ENCODE measurements around the gene SCYGR8. TPM values are rescaled to one million over a fixed set of nuclear protein-coding genes. Genes with fewer than 3 reads are reported as not detected.

Gene SCYGR8
- total and polyA plus RNA-seq, 10 of the 15 experiments (the other 5 are each of a cell fraction or from before 2014, with no cell fraction given), result not detected

- TF ChIP-seq PKNOX1 (IDR thresholded peaks at IDR 0.05) (no peak), ZBTB40 (IDR thresholded peaks at IDR 0.05; ENCODE audit: borderline replicate concordance) (no peak), NFYB (IDR thresholded peaks at IDR 0.05; ENCODE audit: insufficient read depth, low read depth, low read length) (no peak), SREBF2 (IDR thresholded peaks at IDR 0.05; ENCODE audit: low read length) (no peak), CREM (IDR thresholded peaks at IDR 0.05; ENCODE audit: low read depth) (no peak)
These were observed 34.7 kb upstream of the SCYGR8 start (continued) for GRCh38 chr2:227710986-227711385.

- ATAC-seq (no peak), DNase-seq (ENCODE audit: low read depth, low spot score) (no peak), FAIRE-seq (no peak)
- Histone ChIP-seq H3K27ac (ENCODE audit: control insufficient read depth, insufficient read depth) (no peak overlapping the region), H3K27me3 (replicated peaks in 1 of 2; ENCODE audit: control insufficient read depth in 2 of 2, insufficient read depth in 2 of 2, low read length in 1 of 2) (peaks cover 0 to 2% of the 10 kb centered on the region in 2 experiments; a peak in 1 of 4 replicates), H3K9ac (ENCODE audit: control insufficient read depth, insufficient read depth, low read length) (no peak overlapping the region), H3K79me2 (ENCODE audit: control insufficient read depth, insufficient read depth, low read length) (no peaks in the 10 kb centered on the region), H3K4me2 (ENCODE audit: control insufficient read depth, insufficient read depth) (no peak overlapping the region), H3K4me3 (no peak overlapping the region), H3K9me3 (replicated peaks; ENCODE audit: control insufficient read depth, insufficient read depth, low read length) (no peaks in the 10 kb centered on the region), H4K20me1 (ENCODE audit: control insufficient read depth, insufficient read depth) (no peaks in the 10 kb centered on the region), H2AFZ (ENCODE audit: control insufficient read depth, low read depth, low read length) (no peak overlapping the region), H3K4me1 (ENCODE audit: control insufficient read depth, insufficient read depth, low read length) (no peaks in the 10 kb centered on the region), H3K36me3 (ENCODE audit: control insufficient read depth in 2 of 2, insufficient read depth in 2 of 2, low read length in 1 of 2) (no peaks in the 10 kb centered on the region)
- ChIA-PET SMC1A (ENCODE audit: uncharacterized antibody, unreplicated experiment) (interaction anchor here (0.6 kb wide), 1 partner anchor 72 kb away, joined by 3 read pairs; no protein-coding TSS in a partner anchor), POLR2A (no interaction called here), RAD21 (ENCODE audit: unreplicated experiment) (no interaction called here), CTCF (interaction anchor here (0.6 to 0.9 kb wide), 2 partner anchors 11 to 442 kb away, joined by 3 read pairs; no protein-coding TSS in a partner anchor)
- no TSS peak for BruUV-seq (replicated peaks)
- WGBS (ENCODE audit: insufficient coverage, insufficient replicate concordance, low lambda C conversion rate, missing lambda C conversion rate), result 94% methylated on average over 1 of the region's 1 CpG
- TF ChIP-seq NR2C2 (IDR thresholded peaks at IDR 0.05; ENCODE audit: borderline replicate concordance, control insufficient read depth, insufficient read length, low read depth), result no peak
- no peak for TF ChIP-seq MTA3 (IDR thresholded peaks at IDR 0.05; ENCODE audit: borderline replicate concordance, low read length)
- no peak for TF ChIP-seq ZBED1 (IDR thresholded peaks at IDR 0.05; ENCODE audit: borderline replicate concordance)
- no peak for TF ChIP-seq ZBTB33 (IDR thresholded peaks at IDR 0.05)
- no peak for TF ChIP-seq FOS (IDR thresholded peaks at IDR 0.05; ENCODE audit: borderline replicate concordance, extremely low read depth, insufficient read length)
- no peak for TF ChIP-seq PKNOX1 (IDR thresholded peaks at IDR 0.05)
- no peak for TF ChIP-seq HCFC1 (IDR thresholded peaks at IDR 0.05; ENCODE audit: low read length)
- intact Hi-C loops (cut with micrococcal nuclease; ENCODE audit: unreplicated experiment) (no loop called here), in situ Hi-C loops (cut with MboI) (no loop called here)
These were observed 32.4 kb upstream of the SCYGR8 start for GRCh38 chr2:227713291-227713690.
